Mesendoderm (in vitro differentiated cells): ENCODE data around the gene CKAP2L.

Source experiments
- DNase-seq: peaks from one replicate; pipeline ENCODE4 v3.0.0; 2013
- H2AK5ac ChIP-seq: 2 replicates; pipeline ENCODE4 v1.6.1; 2013; ENCODE audit warnings: low read length, inconsistent platforms
- H2BK120ac ChIP-seq: 2 replicates; pipeline ENCODE4 v1.6.1; 2013; ENCODE audit warnings: low read depth, mild to moderate bottlenecking, low read length, moderate library complexity, mixed read lengths
- H2BK15ac ChIP-seq: replicated peaks from 2 replicates; pipeline ENCODE4 v1.6.1; 2013; ENCODE audit warnings: low read depth, mild to moderate bottlenecking, moderate library complexity
- H2BK5ac ChIP-seq: 2 replicates; pipeline ENCODE4 v1.6.1; 2013; ENCODE audit warnings: low read length, inconsistent platforms
- H3K18ac ChIP-seq: 2 replicates; pipeline ENCODE4 v1.6.1; 2013; ENCODE audit warnings: mild to moderate bottlenecking, low read length, mixed read lengths
- H3K23ac ChIP-seq: one replicate; pipeline ENCODE4 v1.6.1; 2013; ENCODE audit warnings: low read length
- H3K27ac ChIP-seq: 2 replicates; pipeline ENCODE4 v1.5.1; 2013; ENCODE audit warnings: low read depth, mild to moderate bottlenecking, inconsistent platforms, low read length, moderate library complexity
- H3K27me3 ChIP-seq: 2 replicates; pipeline ENCODE4 v1.6.1; 2013; ENCODE audit warnings: low read length, control low read depth, mild to moderate bottlenecking, inconsistent platforms; ENCODE audit not compliant: insufficient read depth, poor library complexity
- H3K36me3 ChIP-seq: 2 replicates; pipeline ENCODE4 v1.6.1; 2013; ENCODE audit warnings: low read length, inconsistent platforms; ENCODE audit not compliant: control insufficient read depth, insufficient read depth
- H3K4ac ChIP-seq: one replicate; pipeline ENCODE4 v1.6.1; 2013; ENCODE audit warnings: low read depth, mild to moderate bottlenecking, low read length, moderate library complexity
- H3K4me1 ChIP-seq: 2 replicates; pipeline ENCODE4 v1.6.1; 2013; ENCODE audit warnings: low read depth, low read length, inconsistent platforms; ENCODE audit not compliant: control insufficient read depth
- H3K4me2 ChIP-seq: 2 replicates; pipeline ENCODE4 v1.6.1; 2013; ENCODE audit warnings: low read length
- H3K4me3 ChIP-seq: 2 replicates; pipeline ENCODE4 v1.5.1; 2013; ENCODE audit warnings: mild to moderate bottlenecking, low read length
- H3K56ac ChIP-seq: one replicate; pipeline ENCODE4 v1.6.1; 2013; ENCODE audit warnings: low read length
- H3K79me1 ChIP-seq: 2 replicates; pipeline ENCODE4 v1.6.1; 2013; ENCODE audit warnings: low read length, inconsistent platforms
- H3K79me2 ChIP-seq: 2 replicates; pipeline ENCODE4 v1.6.1; 2013; ENCODE audit warnings: mild to moderate bottlenecking, low read length; ENCODE audit not compliant: control insufficient read depth, insufficient read depth
- H3K9ac ChIP-seq: 2 replicates; pipeline ENCODE4 v1.6.1; 2013; ENCODE audit warnings: low read length, inconsistent platforms
- H4K5ac ChIP-seq: one replicate; pipeline ENCODE4 v1.6.1; 2013; ENCODE audit warnings: low read length
- H4K8ac ChIP-seq: one replicate; pipeline ENCODE4 v1.6.1; 2013; ENCODE audit warnings: low read depth, mild to moderate bottlenecking, control low read depth, low read length, moderate library complexity
- WGBS: extraction: QIAGEN DNeasy Blood & Tissue Kit; methylation state at CpG from one replicate; pipeline ENCODE4 v1.1.7; 2013; ENCODE audit warnings: low lambda C conversion rate, missing lambda C conversion rate; ENCODE audit not compliant: insufficient coverage; ENCODE audit errors: extremely low coverage; 5-methylcytosine and 5-hydroxymethylcytosine counted together

Gene CKAP2L

GRCh38 chr2:112783187-112783714 lies 18.8 kb upstream of the CKAP2L start:
- no CpG with 5 or more reads among the region's 3 CpGs for WGBS

GRCh38 chr2:112782234-112782799 lies 17.9 kb upstream of the CKAP2L start:
- no peak overlapping the region for H2AK5ac ChIP-seq
- no peaks in the 10 kb centered on the region for H3K79me2 ChIP-seq
- no peak overlapping the region for H2BK120ac ChIP-seq
- H3K4me1 ChIP-seq = peaks cover 2% of the 10 kb centered on the region
- no peaks in the 10 kb centered on the region for H3K79me1 ChIP-seq
- no peak overlapping the region for H3K23ac ChIP-seq
- no peaks in the 10 kb centered on the region for H3K36me3 ChIP-seq
- no peak overlapping the region for H4K8ac ChIP-seq
- H3K56ac ChIP-seq = no peak overlapping the region
- no peak overlapping the region for H3K4me3 ChIP-seq
- no peak overlapping the region for H3K27ac ChIP-seq
- no peak overlapping the region for H3K18ac ChIP-seq
- DNase-seq = no peak
- H4K5ac ChIP-seq = no peak overlapping the region
- H3K9ac ChIP-seq = no peak overlapping the region
- H3K27me3 ChIP-seq = no peaks in the 10 kb centered on the region
- H2BK5ac ChIP-seq = no peak overlapping the region
- no peak overlapping the region for H3K4me2 ChIP-seq
- no CpG with 5 or more reads among the region's 3 CpGs for WGBS
- no peak overlapping the region for H3K4ac ChIP-seq
- H2BK15ac ChIP-seq = no peak overlapping the region

More at GRCh38 chr2:112783187-112783714, 18.8 kb upstream of the CKAP2L start:
- no peaks in the 10 kb centered on the region for H3K79me2 ChIP-seq
- H3K4ac ChIP-seq = no peak overlapping the region
- H3K56ac ChIP-seq = no peak overlapping the region
- H3K4me3 ChIP-seq = no peak overlapping the region
- H3K9ac ChIP-seq = no peak overlapping the region
- no peak overlapping the region for H3K23ac ChIP-seq
- no peak for DNase-seq
- no peak overlapping the region for H4K8ac ChIP-seq
- H2BK5ac ChIP-seq = no peak overlapping the region
- H3K4me1 ChIP-seq = peaks cover 2% of the 10 kb centered on the region
- no peak overlapping the region for H2AK5ac ChIP-seq
- no peak overlapping the region for H2BK120ac ChIP-seq
- no peak overlapping the region for H3K4me2 ChIP-seq
- H2BK15ac ChIP-seq = no peak overlapping the region
- H3K18ac ChIP-seq = peak overlapping the region; percentile 60
- no peaks in the 10 kb centered on the region for H3K36me3 ChIP-seq
- H3K79me1 ChIP-seq = no peaks in the 10 kb centered on the region
- no peak overlapping the region for H4K5ac ChIP-seq
- H3K27me3 ChIP-seq = no peaks in the 10 kb centered on the region
- H3K27ac ChIP-seq = no peak overlapping the region

GRCh38 chr2:112779598-112779997 lies 15.2 kb upstream of the CKAP2L start:
- no peak overlapping the region for H4K5ac ChIP-seq
- no peak overlapping the region for H3K9ac ChIP-seq
- no peak overlapping the region for H3K27ac ChIP-seq
- H2BK15ac ChIP-seq = no peak overlapping the region
- no peak overlapping the region for H3K23ac ChIP-seq
- H2BK5ac ChIP-seq = no peak overlapping the region
- H4K8ac ChIP-seq = no peak overlapping the region
- no peak overlapping the region for H3K56ac ChIP-seq
- no peaks in the 10 kb centered on the region for H3K36me3 ChIP-seq
- no peak overlapping the region for H2BK120ac ChIP-seq
- no CpG with 5 or more reads among the region's 1 CpG for WGBS
- no peaks in the 10 kb centered on the region for H3K79me2 ChIP-seq
- H3K18ac ChIP-seq = no peak overlapping the region
- no peak overlapping the region for H3K4me2 ChIP-seq
- H3K4ac ChIP-seq = no peak overlapping the region
- DNase-seq = no peak
- H3K27me3 ChIP-seq = no peaks in the 10 kb centered on the region
- no peak overlapping the region for H3K4me3 ChIP-seq
- no peak overlapping the region for H2AK5ac ChIP-seq
- peaks cover 2% of the 10 kb centered on the region for H3K4me1 ChIP-seq
- H3K79me1 ChIP-seq = no peaks in the 10 kb centered on the region

- Histone ChIP-seq H4K5ac (no peak overlapping the region), H3K9ac (no peak overlapping the region), H3K79me2 (no peaks in the 10 kb centered on the region)
Measured at GRCh38 chr2:112777036-112777435, 12.6 kb upstream of the CKAP2L start.

GRCh38 chr2:112776113-112776512 lies 11.7 kb upstream of the CKAP2L start:
- Histone ChIP-seq H2BK5ac (no peak overlapping the region), H2BK15ac (no peak overlapping the region), H3K79me2 (no peaks in the 10 kb centered on the region), H3K4me3 (no peak overlapping the region), H3K79me1 (no peaks in the 10 kb centered on the region), H3K56ac (no peak overlapping the region), H3K23ac (no peak overlapping the region), H3K18ac (no peak overlapping the region), H4K8ac (no peak overlapping the region), H2AK5ac (no peak overlapping the region), H3K4ac (no peak overlapping the region), H4K5ac (no peak overlapping the region), H3K4me1 (no peaks in the 10 kb centered on the region), H3K27me3 (no peaks in the 10 kb centered on the region), H3K4me2 (no peak overlapping the region), H2BK120ac (no peak overlapping the region), H3K9ac (no peak overlapping the region), H3K27ac (no peak overlapping the region), H3K36me3 (no peaks in the 10 kb centered on the region)
- DNase-seq = no peak
- no CpG with 5 or more reads among the region's 3 CpGs for WGBS

More at GRCh38 chr2:112777036-112777435, 12.6 kb upstream of the CKAP2L start:
- H3K18ac ChIP-seq = no peak overlapping the region
- H4K8ac ChIP-seq = no peak overlapping the region
- H2BK15ac ChIP-seq = no peak overlapping the region
- no peaks in the 10 kb centered on the region for H3K4me1 ChIP-seq
- H2AK5ac ChIP-seq = no peak overlapping the region
- H2BK5ac ChIP-seq = no peak overlapping the region
- H3K27me3 ChIP-seq = no peaks in the 10 kb centered on the region
- no peak overlapping the region for H2BK120ac ChIP-seq
- no peaks in the 10 kb centered on the region for H3K36me3 ChIP-seq
- no peak overlapping the region for H3K4me3 ChIP-seq
- no peak overlapping the region for H3K56ac ChIP-seq
- H3K23ac ChIP-seq = no peak overlapping the region
- H3K27ac ChIP-seq = no peak overlapping the region
- H3K4ac ChIP-seq = no peak overlapping the region
- DNase-seq = no peak
- H3K4me2 ChIP-seq = no peak overlapping the region
- H3K79me1 ChIP-seq = no peaks in the 10 kb centered on the region
